Raji (cell line): ENCODE measurements around the gene AATF.

ENCODE experiments used
- POLR2A ChIP-seq: IDR thresholded peaks from 2 replicates; pipeline ENCODE4 v1.6.1; 2011; ENCODE audit warnings: low read depth, low read length, control low read depth; ENCODE audit not compliant: insufficient read depth

The AATF gene

DNA sequence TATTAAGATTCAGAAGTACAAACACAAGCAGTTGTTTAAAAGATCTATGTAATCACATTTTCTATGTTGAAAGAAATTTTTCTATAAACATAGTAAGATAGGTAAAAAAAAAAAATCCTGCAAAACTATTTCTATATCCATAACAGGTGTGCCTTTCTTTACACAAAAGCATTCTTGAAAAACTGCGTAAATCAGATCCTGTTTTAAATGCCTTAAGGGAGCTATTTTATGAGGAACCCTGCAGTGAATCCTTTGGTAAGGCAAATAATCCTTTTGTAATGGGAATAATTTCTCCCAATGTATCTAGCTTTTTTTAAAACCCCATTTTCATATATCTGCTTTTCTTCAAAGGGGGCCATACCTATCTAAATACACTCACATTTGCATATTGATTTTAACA is 157.3 kb downstream of the AATF start:
- TF ChIP-seq POLR2A, result no peak
